Loucy (cell line): ENCODE results near the gene C9.

Experiments used
- CTCF ChIP-seq: fragments of 200-600 bp; sonication (generic); conservative IDR thresholded peaks from 2 replicates; pipeline ENCODE4 v1.5.1; 2014; ENCODE audit warnings: mild to moderate bottlenecking, antibody characterized with exemption, low read length
- EZH2phosphoT487 ChIP-seq: fragments of 200-600 bp; IDR thresholded peaks from 2 replicates; pipeline ENCODE4 v1.6.1; 2018; ENCODE audit warnings: antibody characterized with exemption, mild to moderate bottlenecking, moderate library complexity, borderline replicate concordance

- TF ChIP-seq EZH2phosphoT487 (no peak), CTCF (no peak)
These were observed 94.0 kb downstream of the C9 start for GRCh38 chr5:39270225-39270848.
